Epithelial cell of proximal tubule (primary cell): ENCODE data around the gene NRG2. TPM values are rescaled to one million over a fixed set of nuclear protein-coding genes. Genes with fewer than 3 reads are reported as not detected.

ENCODE experiments used
- DNase-seq: peaks from one replicate; pipeline ENCODE4 v3.0.0-alpha.2; 2011; ENCODE audit warnings: low read depth
- H3K4me3 ChIP-seq: 2 replicates; pipeline ENCODE4 v1.5.1; 2011; ENCODE audit warnings: low read depth, mild to moderate bottlenecking, low read length
- CTCF ChIP-seq: conservative IDR thresholded peaks from 2 replicates; pipeline ENCODE4 v1.5.1; 2012; ENCODE audit warnings: low read depth, mild to moderate bottlenecking, low read length
- total RNA-seq: library from RNA; depleted of rRNA; stranded (reverse); fragments of >200 nt; gene quantifications from 2 replicates; pipeline ENCODE4 v1.2.3, GENCODE V29; 2015

NRG2 gene
- total RNA-seq, 1 donor from 2014 or later, result 1.5 TPM

- no peak for TF ChIP-seq CTCF
- no peak for DNase-seq
- no peak overlapping the region for H3K4me3 ChIP-seq
These were observed 193.2 kb downstream of the NRG2 start for GRCh38 chr5:139849942-139850341.

DNA sequence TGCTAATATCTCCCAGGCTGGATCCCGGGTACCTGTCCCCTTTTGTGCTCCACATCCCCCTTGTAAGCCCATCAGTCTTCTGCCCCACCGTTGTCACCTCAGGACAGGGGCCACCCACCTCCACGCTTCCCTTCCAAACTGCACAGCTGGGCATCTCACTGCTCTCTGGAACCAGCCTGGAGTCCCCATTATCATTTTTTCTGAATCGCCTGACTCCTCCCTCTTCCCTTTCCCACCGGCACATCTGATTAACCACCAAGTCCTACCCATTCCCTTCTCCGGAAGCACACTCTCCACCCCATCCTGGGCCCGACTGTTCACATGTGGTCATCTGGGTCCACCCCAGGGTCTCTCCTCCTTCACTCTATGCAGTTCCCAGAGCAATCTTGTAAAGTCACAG is 193.6 kb downstream of the NRG2 start:
- no peak for DNase-seq
- no peak for TF ChIP-seq CTCF
- H3K4me3 ChIP-seq, result no peak overlapping the region

- peak overlapping the region; percentile 19 for H3K4me3 ChIP-seq
- DNase-seq, result no peak
- no peak for TF ChIP-seq CTCF
These were observed 194.5 kb downstream of the NRG2 start for GRCh38 chr5:139848508-139849100.

- no peak for TF ChIP-seq CTCF
- DNase-seq, result no peak
- peak overlapping the region; percentile 19 for H3K4me3 ChIP-seq
These were observed 195.2 kb downstream of the NRG2 start for GRCh38 chr5:139847790-139848507.

- no peak overlapping the region for H3K4me3 ChIP-seq
- TF ChIP-seq CTCF, result no peak
- DNase-seq, result no peak
These were observed 196.0 kb downstream of the NRG2 start for GRCh38 chr5:139847091-139847490.

- H3K4me3 ChIP-seq, result no peak overlapping the region
- no peak for DNase-seq
- TF ChIP-seq CTCF, result no peak
These were observed 197.0 kb downstream of the NRG2 start for GRCh38 chr5:139845846-139846681.
